Hepatocyte (in vitro differentiated cells): ENCODE measurements around the gene GALNT14.

Experiments
- EZH2 ChIP-seq: fragments of 200-600 bp; sonication (generic); IDR thresholded peaks from 2 replicates; pipeline ENCODE4 v1.6.1; 2016; ENCODE audit warnings: antibody characterized with exemption, mild to moderate bottlenecking, borderline replicate concordance
- EZH2phosphoT487 ChIP-seq: fragments of 200-600 bp; sonication (generic); IDR thresholded peaks from one replicate; pipeline ENCODE4 v1.6.1; 2018; ENCODE audit warnings: antibody characterized with exemption, mild to moderate bottlenecking, low read depth, moderate library complexity; ENCODE audit not compliant: unreplicated experiment, severe bottlenecking
- TF ChIP-seq, protein P1 (sequence below): fragments of 200-600 bp; sonication (generic); IDR thresholded peaks from 2 replicates; pipeline ENCODE4 v1.5.1; 2016; ENCODE audit warnings: antibody characterized with exemption, mild to moderate bottlenecking; ENCODE audit not compliant: poor library complexity

- TF ChIP-seq, protein P1, sequence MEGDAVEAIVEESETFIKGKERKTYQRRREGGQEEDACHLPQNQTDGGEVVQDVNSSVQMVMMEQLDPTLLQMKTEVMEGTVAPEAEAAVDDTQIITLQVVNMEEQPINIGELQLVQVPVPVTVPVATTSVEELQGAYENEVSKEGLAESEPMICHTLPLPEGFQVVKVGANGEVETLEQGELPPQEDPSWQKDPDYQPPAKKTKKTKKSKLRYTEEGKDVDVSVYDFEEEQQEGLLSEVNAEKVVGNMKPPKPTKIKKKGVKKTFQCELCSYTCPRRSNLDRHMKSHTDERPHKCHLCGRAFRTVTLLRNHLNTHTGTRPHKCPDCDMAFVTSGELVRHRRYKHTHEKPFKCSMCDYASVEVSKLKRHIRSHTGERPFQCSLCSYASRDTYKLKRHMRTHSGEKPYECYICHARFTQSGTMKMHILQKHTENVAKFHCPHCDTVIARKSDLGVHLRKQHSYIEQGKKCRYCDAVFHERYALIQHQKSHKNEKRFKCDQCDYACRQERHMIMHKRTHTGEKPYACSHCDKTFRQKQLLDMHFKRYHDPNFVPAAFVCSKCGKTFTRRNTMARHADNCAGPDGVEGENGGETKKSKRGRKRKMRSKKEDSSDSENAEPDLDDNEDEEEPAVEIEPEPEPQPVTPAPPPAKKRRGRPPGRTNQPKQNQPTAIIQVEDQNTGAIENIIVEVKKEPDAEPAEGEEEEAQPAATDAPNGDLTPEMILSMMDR: no peak
- TF ChIP-seq EZH2: no peak
- TF ChIP-seq EZH2phosphoT487: no peak
Observed at GRCh38 chr2:31089645-31090044, 48.6 kb downstream of the GALNT14 start.
